SH-SY5Y (cell line): Measurements from ENCODE around the gene MEI4.

Experiments used
- GATA2 ChIP-seq: IDR thresholded peaks from 2 replicates; pipeline ENCODE4 v1.6.1; 2011; ENCODE audit warnings: mild to moderate bottlenecking, low read depth, low read length
- GATA3 ChIP-seq: IDR thresholded peaks from 2 replicates; pipeline ENCODE4 v1.6.1; 2011; ENCODE audit warnings: low read depth, mild to moderate bottlenecking, low read length, moderate library complexity

DNA sequence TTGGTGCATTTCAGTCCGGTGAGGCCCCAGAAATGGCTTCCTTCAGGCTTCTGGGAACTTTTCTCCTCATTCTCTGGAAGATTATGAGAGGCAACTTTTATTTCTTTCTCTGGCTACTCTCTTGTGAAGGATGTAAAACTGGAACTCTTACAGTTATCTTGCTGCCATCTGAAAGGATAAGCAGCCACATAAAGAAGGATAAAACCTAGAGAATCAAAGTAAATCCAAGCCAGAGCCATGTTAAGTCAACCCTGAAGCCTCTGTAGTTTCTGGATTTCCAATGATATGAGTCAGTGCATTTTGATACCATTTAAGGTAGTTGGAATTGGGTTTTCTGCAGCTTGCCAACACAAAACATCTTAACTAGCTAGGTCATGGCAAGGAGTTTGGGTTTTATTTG lies 123.6 kb downstream of the MEI4 start:
- TF ChIP-seq GATA3 (no peak), GATA2 (no peak)
